HepG2 (cell line): ENCODE measurements around the gene ABHD17A. TPM values are rescaled to one million over a fixed set of nuclear protein-coding genes. Genes with fewer than 3 reads are reported as not detected.

ENCODE experiments used
- ATAC-seq: fragments of 200-7000 bp; cut with Tn5 transposase; 3 replicates; pipeline ENCODE4 v1.9.1; 2020; ENCODE audit warnings: mild to moderate bottlenecking, moderate library complexity
- BruUV-seq: library from RNA; stranded (reverse); fragments of 400-500 nt; replicated peaks from 2 replicates; lab custom pipeline; 2021; lab: Mats Ljungman, UMichigan
- CTCF ChIA-PET: fragments of 300-600 bp; formaldehyde crosslinking; extraction: SDS; loops from one replicate; lab custom pipeline; 2021; ENCODE audit warnings: low total read pairs, inconsistent platforms, low intra/inter-chr PET ratio; lab: Yijun Ruan, JAX
- POLR2A ChIA-PET: fragments of 350-600 bp; sonication (Branson Sonifier 250); formaldehyde crosslinking; loops from one replicate; lab custom pipeline; 2020; ENCODE audit warnings: antibody characterized with exemption, inconsistent platforms; lab: Yijun Ruan, JAX
- DNase-seq: peaks from one replicate; pipeline ENCODE4 v3.0.0-alpha.2; 2015; ENCODE audit warnings: low spot score
- FAIRE-seq: peaks from 3 replicates; lab custom pipeline; 2011; peaks lifted over from hg19 to GRCh38; lab: Jason Lieb, UNC
- H2AFZ ChIP-seq: one replicate; pipeline ENCODE4 v1.6.1; 2011; ENCODE audit warnings: low read length, inconsistent platforms
- H3K27ac ChIP-seq: fragments of 300-600 bp; 3 replicates; pipeline ENCODE4 v1.8.0; 2011; ENCODE audit warnings: mixed run types, mild to moderate bottlenecking, mixed read lengths, low read length, inconsistent platforms; ENCODE audit not compliant: insufficient read depth; ENCODE audit errors: extremely low read length
- H3K27me3 ChIP-seq, 2 experiments: fragments of 200-600 bp in 1 of 2; 2 replicates in 1 of 2; 3 replicates in 1 of 2; pipeline versions ENCODE4 v1.6.0 to v1.8.0; 2011; ENCODE audit warnings: low read length in 2 of 2, mild to moderate bottlenecking in 2 of 2, moderate library complexity in 2 of 2, inconsistent platforms in 1 of 2; ENCODE audit not compliant: insufficient read depth in 2 of 2, control insufficient read depth in 1 of 2
- H3K36me3 ChIP-seq, 2 experiments: fragments of 200-600 bp in 1 of 2; replicated peaks in 1 of 2; 2 replicates in 1 of 2; 3 replicates in 1 of 2; pipeline versions ENCODE4 v1.5.1 to v1.8.0; 2011; ENCODE audit warnings: low read length in 2 of 2, inconsistent platforms in 1 of 2; ENCODE audit not compliant: insufficient read depth in 2 of 2, control insufficient read depth in 1 of 2
- H3K4me1 ChIP-seq: 2 replicates; pipeline ENCODE4 v1.5.1; 2012; ENCODE audit warnings: low read length, inconsistent platforms; ENCODE audit not compliant: insufficient read depth
- H3K4me2 ChIP-seq: 2 replicates; pipeline ENCODE4 v1.6.0; 2011; ENCODE audit warnings: low read depth, low read length, inconsistent platforms
- H3K4me3 ChIP-seq, 3 experiments: fragments of 200-600 bp in 1 of 3; sonication (generic), shearing (Covaris generic) in 1 of 3; replicated peaks in 1 of 3; 2 replicates each; pipeline ENCODE4 v1.5.1; 2011 to 2016; ENCODE audit warnings: low read length in 3 of 3, inconsistent platforms in 2 of 3, low read depth in 2 of 3, mild to moderate bottlenecking in 2 of 3, control low read depth in 1 of 3, mixed read lengths in 1 of 3; ENCODE audit not compliant: insufficient read depth in 1 of 3
- H3K79me2 ChIP-seq: one replicate; pipeline ENCODE4 v1.6.1; 2011; ENCODE audit warnings: low read length, inconsistent platforms; ENCODE audit not compliant: insufficient read depth
- H3K9ac ChIP-seq: 2 replicates; pipeline ENCODE4 v1.6.0; 2011; ENCODE audit warnings: mild to moderate bottlenecking, low read depth, low read length, inconsistent platforms; ENCODE audit not compliant: insufficient read depth
- H3K9me3 ChIP-seq: 2 replicates; pipeline ENCODE4 v1.5.1; 2012; ENCODE audit warnings: mild to moderate bottlenecking, low read length
- H4K20me1 ChIP-seq: 2 replicates; pipeline ENCODE4 v1.6.0; 2011; ENCODE audit warnings: inconsistent platforms, mild to moderate bottlenecking, low read length, moderate library complexity; ENCODE audit not compliant: insufficient read depth
- E2F5 ChIP-seq: sonication (generic); formaldehyde crosslinking; conservative IDR thresholded peaks from 2 replicates; pipeline ENCODE4 v1.4.0; 2020; ENCODE audit warnings: missing genetic modification reagents
- FOXJ3 ChIP-seq: sonication (generic); formaldehyde crosslinking; IDR thresholded peaks from 2 replicates; pipeline ENCODE4 v1.4.0; 2020; ENCODE audit warnings: missing genetic modification reagents, mild to moderate bottlenecking, borderline replicate concordance
- NR0B2 ChIP-seq: sonication (generic); formaldehyde crosslinking; IDR thresholded peaks from 2 replicates; pipeline ENCODE4 v1.4.0; 2020; ENCODE audit warnings: mild to moderate bottlenecking, missing genetic modification reagents
- RFX1 ChIP-seq: fragments of 450-650 bp; IDR thresholded peaks from 2 replicates; pipeline ENCODE4 v1.6.1; 2017
- SNRNP70 ChIP-seq: fragments of 200-400 bp; formaldehyde crosslinking; IDR thresholded peaks from 2 replicates; pipeline ENCODE4 v1.6.1; 2017; ENCODE audit warnings: mild to moderate bottlenecking, low read depth, low read length, moderate library complexity
- TCF7L2 ChIP-seq: IDR thresholded peaks from 2 replicates; pipeline ENCODE4 v1.6.1; 2011; ENCODE audit warnings: mild to moderate bottlenecking, low read depth, low read length, moderate library complexity
- ZBTB46 ChIP-seq: sonication (generic); formaldehyde crosslinking; IDR thresholded peaks from 2 replicates; pipeline ENCODE4 v1.4.0; 2020; ENCODE audit warnings: mild to moderate bottlenecking, missing genetic modification reagents, borderline replicate concordance
- ZMAT3 ChIP-seq: sonication (generic); formaldehyde crosslinking; conservative IDR thresholded peaks from 2 replicates; pipeline ENCODE4 v1.7.0; 2021; ENCODE audit warnings: missing genetic modification reagents
- ZNF205 ChIP-seq: IDR thresholded peaks from 2 replicates; pipeline ENCODE4 v1.6.1; 2018; ENCODE audit warnings: missing biosample characterization, missing genetic modification reagents
- ZNF263 ChIP-seq: sonication (generic); formaldehyde crosslinking; IDR thresholded peaks from 2 replicates; pipeline ENCODE4 v1.4.0; 2020; ENCODE audit warnings: missing genetic modification reagents
- ZNF382 ChIP-seq: sonication (generic); formaldehyde crosslinking; IDR thresholded peaks from 2 replicates; pipeline ENCODE4 v1.5.0; 2020; ENCODE audit warnings: missing genetic modification reagents, mild to moderate bottlenecking, borderline replicate concordance
- ZNF510 ChIP-seq: sonication (generic); formaldehyde crosslinking; IDR thresholded peaks from 2 replicates; pipeline ENCODE4 v1.4.0; 2020; ENCODE audit warnings: low read depth, mild to moderate bottlenecking, missing genetic modification reagents
- ZNF572 ChIP-seq: sonication (generic); formaldehyde crosslinking; IDR thresholded peaks from 2 replicates; pipeline ENCODE4 v1.5.1; 2020; ENCODE audit warnings: mild to moderate bottlenecking, missing genetic modification reagents
- ZNF639 ChIP-seq: conservative IDR thresholded peaks from 2 replicates; pipeline ENCODE4 v1.6.1; 2018; ENCODE audit warnings: missing genetic modification reagents
- ZNF788 ChIP-seq: sonication (generic); formaldehyde crosslinking; IDR thresholded peaks from 2 replicates; pipeline ENCODE4 v1.5.0; 2020; ENCODE audit warnings: mild to moderate bottlenecking, missing genetic modification reagents, borderline replicate concordance
- WGBS: methylation state at CpG from one replicate; pipeline ENCODE4 v1.1.6; 2017; ENCODE audit warnings: low lambda C conversion rate; 5-methylcytosine and 5-hydroxymethylcytosine counted together
- in situ Hi-C: cut with HindIII; loops from 2 replicates; pipeline ENCODE4 v1.10.0; 2017; ENCODE audit warnings: low pct_unique_long_range_greater_than_20kb; ENCODE audit not compliant: extremely low pct_ligation_motif_present
- intact Hi-C: fragments of 100-400 bp; cut with micrococcal nuclease; formaldehyde crosslinking; loops from one replicate; pipeline ENCODE4 v1.10.0; 2022; ENCODE audit not compliant: unreplicated experiment
- polyA plus RNA-seq, 8 experiments: library from polyadenylated mRNA; depleted of rRNA in 3 of 8; stranded (reverse) in 7 of 8; unstranded in 1 of 8; fragments of >200 nt; fragmentation: Illumina TruSeq in 4 of 8; extraction: Trizol in 4 of 8; gene quantifications; 2 replicates each; pipeline versions ENCODE4 v1.2.1 to v1.2.3, GENCODE V29; 2011 to 2016; ENCODE audit warnings: low read depth in 4 of 8, missing spikeins in 1 of 8, mixed read lengths in 1 of 8; ENCODE audit not compliant: insufficient read depth in 1 of 8
- total RNA-seq, 5 experiments: library from RNA; depleted of rRNA; stranded (reverse); fragments of >200 nt; fragmentation: Illumina TruSeq; extraction: Trizol; gene quantifications; 2 replicates each; pipeline ENCODE4 v1.2.3, GENCODE V29; 2016; ENCODE audit warnings: low read depth in 1 of 5
- TF ChIP-seq, protein P1 (sequence below): sonication (generic); formaldehyde crosslinking; IDR thresholded peaks from 2 replicates; pipeline ENCODE4 v1.9.0; 2021; ENCODE audit warnings: missing genetic modification reagents, borderline replicate concordance

ABHD17A gene
- total and polyA plus RNA-seq, 2 of the 13 experiments (the other 11 are each of a cell fraction or from before 2014, with no cell fraction given), result 27.7 to 40.8 TPM

- peak; percentile 52; the same call in 1 of the 2 replicates for TF ChIP-seq ZNF788 (CRISPR knock-in tag)
- TF ChIP-seq ZNF263 (CRISPR knock-in tag), result 0 out of 2 replicates have a peak, but pooled peaks have one; percentile 53
- no peak for TF ChIP-seq ZMAT3
Observed at GRCh38 chr19:1901940-1902404, 16.7 kb upstream of the ABHD17A start (continued).

GRCh38 chr19:1896508-1896907, 11.2 kb upstream of the ABHD17A start:
- Histone ChIP-seq H3K4me3 (no peak overlapping the region), H3K27me3 (no peaks in the 10 kb centered on the region), H3K36me3 (no peaks in the 10 kb centered on the region), H4K20me1 (no peaks in the 10 kb centered on the region), H3K9me3 (no peaks in the 10 kb centered on the region), H3K27ac (no peak overlapping the region), H3K4me2 (no peak overlapping the region), H3K9ac (no peak overlapping the region), H3K4me1 (peaks cover 14% of the 10 kb centered on the region), H2AFZ (no peak overlapping the region), H3K79me2 (no peaks in the 10 kb centered on the region)
- no peak for TF ChIP-seq NR0B2 (CRISPR knock-in tag)
- TF ChIP-seq ZNF639 (CRISPR knock-in tag), result no peak
- no peak for TF ChIP-seq ZNF510
- TF ChIP-seq E2F5, result no peak
- no peak for TF ChIP-seq ZNF382 (CRISPR knock-in tag)
- no peak for TF ChIP-seq RFX1
- TF ChIP-seq ZNF205 (CRISPR knock-in tag), result no peak
- TF ChIP-seq, protein P1, sequence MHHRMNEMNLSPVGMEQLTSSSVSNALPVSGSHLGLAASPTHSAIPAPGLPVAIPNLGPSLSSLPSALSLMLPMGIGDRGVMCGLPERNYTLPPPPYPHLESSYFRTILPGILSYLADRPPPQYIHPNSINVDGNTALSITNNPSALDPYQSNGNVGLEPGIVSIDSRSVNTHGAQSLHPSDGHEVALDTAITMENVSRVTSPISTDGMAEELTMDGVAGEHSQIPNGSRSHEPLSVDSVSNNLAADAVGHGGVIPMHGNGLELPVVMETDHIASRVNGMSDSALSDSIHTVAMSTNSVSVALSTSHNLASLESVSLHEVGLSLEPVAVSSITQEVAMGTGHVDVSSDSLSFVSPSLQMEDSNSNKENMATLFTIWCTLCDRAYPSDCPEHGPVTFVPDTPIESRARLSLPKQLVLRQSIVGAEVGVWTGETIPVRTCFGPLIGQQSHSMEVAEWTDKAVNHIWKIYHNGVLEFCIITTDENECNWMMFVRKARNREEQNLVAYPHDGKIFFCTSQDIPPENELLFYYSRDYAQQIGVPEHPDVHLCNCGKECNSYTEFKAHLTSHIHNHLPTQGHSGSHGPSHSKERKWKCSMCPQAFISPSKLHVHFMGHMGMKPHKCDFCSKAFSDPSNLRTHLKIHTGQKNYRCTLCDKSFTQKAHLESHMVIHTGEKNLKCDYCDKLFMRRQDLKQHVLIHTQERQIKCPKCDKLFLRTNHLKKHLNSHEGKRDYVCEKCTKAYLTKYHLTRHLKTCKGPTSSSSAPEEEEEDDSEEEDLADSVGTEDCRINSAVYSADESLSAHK (CRISPR knock-in tag), result no peak
- TF ChIP-seq FOXJ3 (CRISPR knock-in tag), result no peak
- TF ChIP-seq ZBTB46 (CRISPR knock-in tag), result no peak
- no peak for TF ChIP-seq TCF7L2
- TF ChIP-seq SNRNP70, result no peak
- no peak for TF ChIP-seq ZNF572 (CRISPR knock-in tag)
- FAIRE-seq (no peak), DNase-seq (no peak), ATAC-seq (no peak)
- in situ Hi-C loops (no loop called here), intact Hi-C loops (no loop called here)
- WGBS, result 79% methylated on average over 11 of the region's 13 CpGs
- BruUV-seq, result no TSS peak
- ChIA-PET POLR2A (interaction anchor here (1.9 to 2.0 kb wide), 2 partner anchors 25 to 32 kb away, joined by 6 to 9 read pairs; no protein-coding TSS in a partner anchor), CTCF (no interaction called here)
